Daoy (cell line): ENCODE data around the gene U2AF1L4. TPM values are rescaled to one million over a fixed set of nuclear protein-coding genes. Genes with fewer than 3 reads are reported as not detected.

Experiments used
- DNase-seq: peaks from one replicate; pipeline ENCODE4 v3.0.0-alpha.2; 2015; ENCODE audit warnings: low read depth
- total RNA-seq: library from RNA; depleted of rRNA; stranded (reverse); fragments of >200 nt; shearing (Covaris generic); gene quantifications from 2 replicates; pipeline ENCODE4 v1.2.3, GENCODE V29; 2014; rRNA removed

U2AF1L4 gene
- 9.6 and 16.7 TPM in 2 replicates for total RNA-seq

DNA sequence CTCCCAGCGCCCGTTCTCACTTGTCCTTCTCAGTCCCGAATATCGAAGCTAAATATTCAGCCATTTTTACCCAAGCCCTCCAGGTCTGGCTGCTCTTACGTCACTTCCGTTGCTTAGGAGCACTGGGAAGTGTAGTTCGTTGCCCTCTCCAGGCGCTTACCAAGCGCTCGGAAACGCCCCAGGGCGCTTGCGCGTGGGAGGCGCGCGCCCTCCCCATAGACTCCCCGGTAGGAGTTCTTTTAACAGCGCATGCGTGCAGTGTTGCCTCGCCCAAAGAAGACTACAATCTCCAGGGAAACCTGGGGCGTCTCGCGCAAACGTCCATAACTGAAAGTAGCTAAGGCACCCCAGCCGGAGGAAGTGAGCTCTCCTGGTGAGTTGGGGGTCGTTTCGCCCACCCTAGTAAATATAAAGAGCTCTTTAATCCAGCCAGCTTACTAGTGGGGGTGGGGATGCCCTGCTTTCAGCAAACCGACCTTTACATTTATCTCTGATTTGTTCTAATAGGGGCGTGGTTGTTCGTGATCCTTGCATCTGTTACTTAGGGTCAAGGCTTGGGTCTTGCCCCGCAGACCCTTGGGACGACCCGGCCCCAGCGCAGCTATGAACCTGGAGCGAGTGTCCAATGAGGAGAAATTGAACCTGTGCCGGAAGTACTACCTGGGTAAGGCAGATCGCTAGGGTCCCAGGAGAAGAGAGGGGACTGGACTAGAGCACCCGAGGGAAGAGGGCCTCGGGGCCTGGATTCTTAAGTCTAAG is at the start of gene U2AF1L4, which contains the start of gene PSENEN:
Gene U2AF1L4, minus strand, starts transcription at position 91 of the 759 bp plus-strand sequence. Its CDS starts 27 bp downstream, at position 64.
Gene PSENEN, plus strand, starts transcription at position 324 of the 759 bp plus-strand sequence. Its CDS starts 280 bp downstream, at position 604.
- peak; percentile 99 for DNase-seq

GRCh38 chr19:35793381-35794165 is 48.4 kb upstream of the U2AF1L4 start:
- peak; percentile 41 for DNase-seq

DNA sequence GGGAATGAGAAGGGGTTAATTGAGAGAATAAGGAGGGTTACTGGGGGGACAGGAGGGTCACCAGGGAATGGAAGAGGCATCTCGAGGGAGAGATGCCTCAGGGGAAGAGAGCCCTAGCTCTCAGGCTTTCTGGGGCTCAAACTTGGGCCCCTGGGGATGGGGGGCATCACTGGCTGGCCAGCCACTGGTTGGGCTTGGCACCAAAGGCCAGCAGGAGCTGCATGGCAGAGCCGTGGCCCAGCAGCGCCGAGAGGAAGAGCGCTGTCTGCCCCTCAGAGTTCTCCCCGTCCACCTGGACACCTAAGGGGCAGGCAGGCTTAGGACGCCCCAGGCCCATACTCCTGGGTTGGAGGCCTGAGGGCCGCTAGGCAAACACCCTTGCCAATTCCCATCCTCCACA is 47.7 kb upstream of the U2AF1L4 start:
- DNase-seq: no peak

DNA sequence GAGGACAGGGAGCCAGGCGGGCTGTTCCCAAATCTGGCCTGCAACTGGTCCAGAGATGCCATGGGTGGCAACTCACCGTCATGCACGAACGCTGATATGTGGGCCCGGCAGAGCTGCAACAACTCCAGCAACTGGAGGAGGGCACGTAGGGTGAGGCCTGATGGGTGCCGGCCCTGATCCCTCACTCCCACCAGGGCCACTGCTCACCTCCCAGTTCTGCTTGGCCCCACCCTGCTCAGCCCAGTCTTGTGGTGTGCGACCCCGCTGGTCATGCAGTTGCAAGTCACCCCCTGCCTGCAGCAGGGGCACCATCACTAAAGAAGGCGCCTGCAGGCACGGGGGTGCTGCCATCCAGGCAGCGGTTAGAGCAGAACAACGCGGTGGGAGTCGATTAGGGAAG is 47.1 kb upstream of the U2AF1L4 start:
- DNase-seq: no peak

DNA sequence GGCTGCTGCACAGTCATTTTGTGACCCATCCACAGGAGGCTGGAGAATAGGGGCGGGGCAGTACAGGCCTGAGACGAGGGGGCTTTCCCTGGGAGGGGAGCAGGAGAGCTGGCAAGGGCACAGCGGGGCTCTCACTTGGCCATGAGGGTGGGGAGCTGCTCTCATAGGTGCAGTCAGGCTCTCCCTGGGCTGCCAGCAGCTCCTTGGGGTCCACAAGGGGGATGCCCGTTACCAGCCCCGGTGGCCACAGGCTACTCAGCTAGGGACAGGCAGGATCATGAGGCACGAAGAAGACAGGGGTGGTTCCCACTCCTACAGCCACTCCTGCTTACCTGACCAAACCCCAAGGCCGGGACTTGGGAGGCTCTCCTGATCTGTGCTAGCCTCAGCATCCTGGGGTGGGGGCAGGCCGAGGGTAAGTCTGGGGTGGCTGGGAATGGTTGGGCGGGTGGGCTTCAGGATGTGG is 46.6 kb upstream of the U2AF1L4 start:
- DNase-seq: no peak

GRCh38 chr19:35790981-35791813 is 46.0 kb upstream of the U2AF1L4 start:
- no peak for DNase-seq

- no peak for DNase-seq
Observed at GRCh38 chr19:35789978-35790944, 45.0 kb upstream of the U2AF1L4 start.

DNA sequence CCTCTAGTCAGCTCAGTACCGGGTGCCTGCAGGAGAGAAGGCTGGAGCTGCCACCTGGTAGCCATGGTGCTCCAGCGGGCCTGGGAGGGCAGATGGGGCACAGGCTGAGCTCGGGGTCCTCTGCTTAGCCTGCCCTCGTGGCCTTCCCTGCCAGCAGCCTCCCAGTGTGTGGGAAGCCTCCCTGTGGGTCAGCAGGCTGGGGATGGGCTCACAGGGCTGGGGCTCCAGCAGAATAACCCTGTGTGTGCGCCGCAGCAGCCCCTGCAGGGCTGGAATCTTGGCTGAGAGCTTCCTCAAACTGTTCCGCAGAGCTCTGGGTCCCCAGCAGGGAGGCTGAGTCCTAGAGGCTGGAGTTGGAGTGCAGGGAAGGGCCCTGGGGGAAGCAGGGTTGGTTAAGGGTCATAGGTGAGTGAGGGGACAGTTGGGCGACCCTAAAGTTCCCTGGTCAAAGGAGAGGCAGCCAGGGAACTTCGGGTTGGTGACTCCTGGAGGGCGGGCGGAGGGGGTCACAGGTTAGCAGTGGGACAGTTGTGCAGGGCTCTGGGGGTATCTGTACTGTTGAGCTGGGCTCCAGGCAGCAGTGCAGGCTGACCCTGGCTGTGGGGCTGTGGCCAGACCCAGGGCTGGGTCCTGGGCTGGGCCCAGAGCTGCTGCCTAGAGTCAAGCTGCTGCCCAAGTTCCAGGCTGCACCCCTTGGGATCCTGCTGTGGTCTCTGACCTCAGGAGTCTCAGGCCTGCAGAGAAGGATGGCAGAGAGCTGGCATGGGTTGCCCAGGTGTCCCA is 44.2 kb upstream of the U2AF1L4 start:
- DNase-seq: no peak

DNA sequence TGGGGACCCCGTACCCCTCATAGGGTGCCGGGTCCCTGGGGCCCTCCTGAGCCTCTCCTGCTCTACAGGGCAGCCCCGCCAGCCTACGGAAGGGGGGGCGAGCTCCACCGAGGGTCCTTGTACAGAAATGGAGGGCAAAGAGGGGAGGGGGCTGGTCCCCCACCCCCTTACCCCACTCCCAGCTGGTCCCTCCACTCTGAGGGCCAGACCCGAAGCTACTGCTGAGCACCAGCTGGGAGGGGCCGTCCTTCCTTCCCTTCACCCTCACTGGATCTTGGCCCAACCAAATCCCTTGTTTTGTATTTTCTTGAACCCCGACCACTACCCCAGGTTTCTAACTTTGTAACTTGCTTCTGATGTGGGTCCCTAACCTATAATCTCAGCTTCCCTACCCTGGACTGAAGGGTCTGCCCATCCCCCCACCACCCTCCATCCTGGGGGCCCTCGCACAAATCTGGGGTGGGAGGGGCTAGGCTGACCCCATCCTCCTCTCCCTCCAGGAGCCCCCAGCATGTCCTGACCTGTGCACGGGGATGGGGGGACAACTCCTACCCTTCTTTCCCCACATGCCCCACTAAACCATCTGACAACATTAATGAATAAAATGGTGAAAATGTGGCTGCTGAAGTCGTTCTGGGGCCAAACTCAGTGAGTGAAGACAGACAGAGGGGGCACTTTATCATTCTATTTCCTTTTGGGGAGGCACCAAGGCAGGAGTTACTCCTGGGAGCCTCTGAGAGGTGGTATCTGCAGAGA is 43.2 kb upstream of the U2AF1L4 start:
- no peak for DNase-seq

DNA sequence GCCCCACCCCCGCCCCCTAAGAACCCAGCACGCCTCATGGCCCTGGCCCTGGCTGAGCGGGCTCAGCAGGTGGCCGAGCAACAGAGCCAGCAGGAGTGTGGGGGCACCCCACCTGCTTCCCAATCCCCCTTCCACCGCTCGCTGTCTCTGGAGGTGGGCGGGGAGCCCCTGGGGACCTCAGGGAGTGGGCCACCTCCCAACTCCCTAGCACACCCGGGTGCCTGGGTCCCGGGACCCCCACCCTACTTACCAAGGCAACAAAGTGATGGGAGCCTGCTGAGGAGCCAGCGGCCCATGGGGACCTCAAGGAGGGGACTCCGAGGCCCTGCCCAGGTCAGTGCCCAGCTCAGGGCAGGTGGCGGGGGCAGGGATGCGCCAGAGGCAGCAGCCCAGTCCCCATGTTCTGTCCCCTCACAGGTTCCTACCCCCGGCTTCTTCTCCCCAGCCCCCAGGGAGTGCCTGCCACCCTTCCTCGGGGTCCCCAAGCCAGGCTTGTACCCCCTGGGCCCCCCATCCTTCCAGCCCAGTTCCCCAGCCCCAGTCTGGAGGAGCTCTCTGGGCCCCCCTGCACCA is 42.1 kb upstream of the U2AF1L4 start:
- DNase-seq: no peak

GRCh38 chr19:35786299-35787160 is 41.3 kb upstream of the U2AF1L4 start:
- no peak for DNase-seq

- no peak for DNase-seq
Observed at GRCh38 chr19:35785339-35785627, 40.1 kb upstream of the U2AF1L4 start.

- no peak for DNase-seq
Observed at GRCh38 chr19:35784503-35785338, 39.5 kb upstream of the U2AF1L4 start.

DNA sequence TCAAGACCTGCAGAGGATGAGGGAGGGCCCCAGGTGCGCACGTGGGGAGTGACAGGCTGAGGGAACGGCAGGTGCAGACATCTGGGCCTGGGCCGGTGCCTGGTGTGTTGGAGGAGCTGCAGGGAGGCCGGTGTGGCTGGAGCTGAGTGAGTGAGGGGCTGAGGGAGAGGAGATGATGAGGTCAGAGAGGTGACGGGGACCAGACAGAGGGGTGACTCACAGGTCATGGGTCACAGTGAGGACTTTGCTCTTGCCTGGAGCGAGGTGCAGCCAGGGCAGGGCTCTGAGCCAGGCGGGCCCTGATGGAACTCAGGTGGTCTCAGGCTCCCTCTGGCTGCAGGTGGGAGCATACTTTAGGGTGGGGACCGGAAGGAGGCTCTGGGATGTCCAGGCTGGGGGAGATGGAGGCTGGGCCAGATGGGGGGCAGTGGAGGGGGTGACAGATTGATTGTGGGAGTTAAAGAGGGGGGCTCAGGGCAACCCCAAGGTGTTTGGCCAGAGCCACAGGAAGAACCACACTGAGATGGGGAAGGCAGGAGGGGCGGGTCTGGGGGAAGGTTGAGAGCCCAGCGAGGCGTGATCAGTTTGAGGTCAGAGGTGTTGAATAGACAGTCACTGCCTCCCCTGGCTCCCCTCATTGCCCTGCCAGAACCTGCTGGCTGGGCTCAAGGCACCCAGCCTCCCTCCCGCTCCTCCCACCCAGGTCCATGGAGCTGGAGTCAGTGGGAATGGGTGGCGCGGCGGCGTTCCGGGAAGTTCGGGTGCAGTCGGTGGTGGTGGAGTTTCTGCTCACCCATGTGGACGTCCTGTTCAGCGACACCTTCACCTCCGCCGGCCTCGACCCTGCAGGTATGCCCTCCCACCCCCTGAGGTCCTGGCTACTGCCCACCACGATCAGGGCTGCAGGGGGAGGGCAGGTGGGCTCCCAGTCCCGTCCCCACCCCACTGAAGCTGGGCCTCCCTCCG is 38.5 kb upstream of the U2AF1L4 start:
- DNase-seq: no peak

DNA sequence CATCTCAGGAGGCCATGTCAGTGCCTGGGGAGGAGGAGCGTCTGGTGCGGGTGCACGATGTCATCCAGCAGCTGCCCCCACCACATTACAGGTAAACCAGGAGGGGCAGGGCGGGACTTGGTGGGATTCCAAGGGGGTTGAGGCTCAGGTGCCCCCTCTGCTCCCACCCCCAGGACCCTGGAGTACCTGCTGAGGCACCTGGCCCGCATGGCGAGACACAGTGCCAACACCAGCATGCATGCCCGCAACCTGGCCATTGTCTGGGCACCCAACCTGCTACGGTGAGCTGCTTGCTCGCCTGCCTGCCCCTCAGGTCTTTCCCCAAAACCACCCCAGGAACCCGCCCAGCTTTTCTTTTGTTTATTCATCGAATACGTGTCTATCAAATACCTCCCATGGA is 37.4 kb upstream of the U2AF1L4 start:
- no peak for DNase-seq

- no peak for DNase-seq
Observed at GRCh38 chr19:35781650-35782049, 36.4 kb upstream of the U2AF1L4 start.
